AG10803 (cell line): Measurements from ENCODE around the gene PUM2.

Experiments
- DNase-seq: peaks from one replicate; pipeline ENCODE4 v3.0.0; 2010; ENCODE audit warnings: low read depth
- H3K4me3 ChIP-seq: 2 replicates; pipeline ENCODE4 v1.5.1; 2011; ENCODE audit warnings: mild to moderate bottlenecking, low read length, control low read depth
- CTCF ChIP-seq: conservative IDR thresholded peaks from 2 replicates; pipeline ENCODE4 v1.5.1; 2011; ENCODE audit warnings: mild to moderate bottlenecking, low read length, control low read depth, inconsistent platforms

PUM2 gene

GRCh38 chr2:20304411-20304810 is 46.2 kb downstream of the PUM2 start:
- DNase-seq = peak; percentile 39
- no peak for TF ChIP-seq CTCF
- no peak overlapping the region for H3K4me3 ChIP-seq

- no peak for TF ChIP-seq CTCF
- no peak overlapping the region for H3K4me3 ChIP-seq
- DNase-seq = no peak
Measured at GRCh38 chr2:20303966-20304365, 46.7 kb downstream of the PUM2 start.

- DNase-seq = no peak
- no peak for TF ChIP-seq CTCF
- H3K4me3 ChIP-seq = no peak overlapping the region
Measured at GRCh38 chr2:20302019-20302418, 48.6 kb downstream of the PUM2 start.

GRCh38 chr2:20300656-20301055 is 50.0 kb downstream of the PUM2 start:
- TF ChIP-seq CTCF = no peak
- no peak for DNase-seq
- H3K4me3 ChIP-seq = no peak overlapping the region

GRCh38 chr2:20299113-20299512 is 51.5 kb downstream of the PUM2 start:
- no peak overlapping the region for H3K4me3 ChIP-seq
- DNase-seq = no peak
- TF ChIP-seq CTCF = no peak

- DNase-seq = no peak
- TF ChIP-seq CTCF = no peak
- no peak overlapping the region for H3K4me3 ChIP-seq
Measured at GRCh38 chr2:20294231-20294630, 56.4 kb downstream of the PUM2 start.

GRCh38 chr2:20292984-20293383 is 57.7 kb downstream of the PUM2 start:
- no peak overlapping the region for H3K4me3 ChIP-seq
- DNase-seq = no peak
- TF ChIP-seq CTCF = no peak
